Measurements from ENCODE around the gene TMEM213. TPM values are rescaled to one million over a fixed set of nuclear protein-coding genes. Genes with fewer than 3 reads are reported as not detected.

TMEM213 gene
- total RNA-seq, 1 donor from 2014 or later = not detected

- Histone ChIP-seq H3K27ac (no peak overlapping the region), H2AFZ (replicated peaks) (no peak overlapping the region)
Measured at GRCh38 chr7:138843632-138844580, 46.1 kb downstream of the TMEM213 start.

GRCh38 chr7:138845711-138846110 is 47.9 kb downstream of the TMEM213 start:
- Histone ChIP-seq H3K27me3 (no peaks in the 10 kb centered on the region), H3K36me3 (peaks cover 22% of the 10 kb centered on the region), H4K20me1 (ENCODE audit: low read depth) (no peaks in the 10 kb centered on the region), H3F3A (ENCODE audit: low read depth) (no peaks in the 10 kb centered on the region), H3K79me2 (ENCODE audit: low read depth) (no peaks in the 10 kb centered on the region), H2AFZ (replicated peaks) (no peak overlapping the region), H3K9me3 (ENCODE audit: low read depth) (no peaks in the 10 kb centered on the region), H3K27ac (no peak overlapping the region), H3K9ac (no peak overlapping the region), H3K4me2 (no peak overlapping the region), H3K4me3 (no peak overlapping the region), H3K4me1 (no peaks in the 10 kb centered on the region)
- no peaks in the 10 kb centered on the region for H3K27me3 Mint-ChIP-seq (ENCODE audit: insufficient read depth, low read depth)
- no peak for DNase-seq (ENCODE audit: low spot score)
- no peak overlapping the region for H3K4me3 Mint-ChIP-seq
- H3K4me1 Mint-ChIP-seq = peaks cover 6% of the 10 kb centered on the region
- TF ChIP-seq CTCF (IDR thresholded peaks at IDR 0.05) (no peak), EZH2 (IDR thresholded peaks at IDR 0.05) (no peak), EZH2phosphoT487 (IDR thresholded peaks at IDR 0.05) (no peak)
- H3K27ac Mint-ChIP-seq = no peak overlapping the region
- peaks cover 39% of the 10 kb centered on the region for H3K36me3 Mint-ChIP-seq
- peaks cover 5% of the 10 kb centered on the region for H3K9me3 Mint-ChIP-seq

More at GRCh38 chr7:138843632-138844580, 46.1 kb downstream of the TMEM213 start:
- Histone ChIP-seq H4K20me1 (ENCODE audit: low read depth) (no peaks in the 10 kb centered on the region), H3K4me2 (no peak overlapping the region), H3K79me2 (ENCODE audit: low read depth) (no peaks in the 10 kb centered on the region), H3K36me3 (peaks cover 10% of the 10 kb centered on the region), H3K4me1 (no peaks in the 10 kb centered on the region), H3K27me3 (no peaks in the 10 kb centered on the region), H3F3A (ENCODE audit: low read depth) (no peaks in the 10 kb centered on the region), H3K9me3 (ENCODE audit: low read depth) (no peaks in the 10 kb centered on the region), H3K9ac (no peak overlapping the region), H3K4me3 (no peak overlapping the region)
- Mint-ChIP-seq H3K36me3 (peaks cover 40% of the 10 kb centered on the region), H3K9me3 (no peaks in the 10 kb centered on the region), H3K4me3 (no peak overlapping the region), H3K27ac (no peak overlapping the region), H3K4me1 (peaks cover 6% of the 10 kb centered on the region), H3K27me3 (ENCODE audit: insufficient read depth, low read depth) (no peaks in the 10 kb centered on the region)
- TF ChIP-seq CTCF (IDR thresholded peaks at IDR 0.05) (no peak), EZH2 (IDR thresholded peaks at IDR 0.05) (no peak), EZH2phosphoT487 (IDR thresholded peaks at IDR 0.05) (no peak)
- no peak for DNase-seq (ENCODE audit: low spot score)

GRCh38 chr7:138848056-138848980 is 50.5 kb downstream of the TMEM213 start:
- no peak for DNase-seq (ENCODE audit: low spot score)
- Histone ChIP-seq H3K9ac (no peak overlapping the region), H3F3A (ENCODE audit: low read depth) (no peaks in the 10 kb centered on the region), H3K4me3 (no peak overlapping the region), H3K4me1 (no peaks in the 10 kb centered on the region), H3K27me3 (no peaks in the 10 kb centered on the region), H3K79me2 (ENCODE audit: low read depth) (no peaks in the 10 kb centered on the region), H3K9me3 (ENCODE audit: low read depth) (no peaks in the 10 kb centered on the region), H4K20me1 (ENCODE audit: low read depth) (no peaks in the 10 kb centered on the region), H3K36me3 (peaks cover 24% of the 10 kb centered on the region), H3K4me2 (no peak overlapping the region), H2AFZ (replicated peaks) (no peak overlapping the region), H3K27ac (no peak overlapping the region)
- H3K27ac Mint-ChIP-seq = no peak overlapping the region
- H3K9me3 Mint-ChIP-seq = peaks cover 6% of the 10 kb centered on the region
- no peak overlapping the region for H3K4me3 Mint-ChIP-seq
- H3K27me3 Mint-ChIP-seq (ENCODE audit: insufficient read depth, low read depth) = no peaks in the 10 kb centered on the region
- TF ChIP-seq CTCF (IDR thresholded peaks at IDR 0.05) = no peak
- no peak for TF ChIP-seq EZH2phosphoT487 (IDR thresholded peaks at IDR 0.05)
- no peak for TF ChIP-seq EZH2 (IDR thresholded peaks at IDR 0.05)
- peaks cover 46% of the 10 kb centered on the region for H3K36me3 Mint-ChIP-seq
- peaks cover 14% of the 10 kb centered on the region for H3K4me1 Mint-ChIP-seq

Data from neural progenitor cell (in vitro differentiated cells).